Measurements from ENCODE around the gene LRIT3.

The LRIT3 gene

DNA sequence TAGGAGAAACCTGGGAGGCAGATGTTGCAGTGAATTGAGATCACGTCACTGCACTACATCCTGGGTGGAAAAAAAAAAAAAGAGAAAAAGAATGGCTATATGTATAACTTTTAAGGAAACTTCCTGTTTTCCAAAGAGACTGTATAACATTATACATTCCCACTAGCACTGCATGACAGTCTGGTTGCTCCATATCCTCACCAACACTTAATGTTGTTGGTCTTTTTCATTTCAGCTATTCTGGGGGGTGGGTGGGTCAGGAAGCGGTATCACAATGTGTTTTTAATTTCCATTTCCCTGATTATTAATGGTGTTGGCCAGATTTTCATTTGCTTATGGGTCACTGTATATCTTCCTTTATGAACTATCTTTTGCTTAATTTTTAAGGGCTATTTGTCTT lies 13.4 kb downstream of the LRIT3 start:
- no peak for TF ChIP-seq EP300 (IDR thresholded peaks at IDR 0.05; ENCODE audit: borderline replicate concordance)
- no peak for TF ChIP-seq ZBTB7A (IDR thresholded peaks at IDR 0.05; ENCODE audit: low read depth)
- TF ChIP-seq USF1 (IDR thresholded peaks at IDR 0.05): no peak
- TF ChIP-seq TCF12 (IDR thresholded peaks at IDR 0.05; ENCODE audit: low read depth): no peak
- no peak for TF ChIP-seq NFIC (IDR thresholded peaks at IDR 0.05)
- no peak for TF ChIP-seq YY1 (IDR thresholded peaks at IDR 0.05; ENCODE audit: low read depth)
- no peak for TF ChIP-seq CREB1 (IDR thresholded peaks at IDR 0.05; ENCODE audit: low read depth)
- TF ChIP-seq FOXM1 (IDR thresholded peaks at IDR 0.05; ENCODE audit: borderline replicate concordance, low read depth): no peak
- TF ChIP-seq TAF1 (IDR thresholded peaks at IDR 0.05; ENCODE audit: low read depth): no peak
- no peak for TF ChIP-seq EGR1 (IDR thresholded peaks at IDR 0.05)
- TF ChIP-seq TEAD4 (IDR thresholded peaks at IDR 0.05): no peak

- no peak for TF ChIP-seq TAF1 (IDR thresholded peaks at IDR 0.05; ENCODE audit: low read depth)
- TF ChIP-seq REST (IDR thresholded peaks at IDR 0.05; ENCODE audit: low read depth): no peak
- TF ChIP-seq EGR1 (IDR thresholded peaks at IDR 0.05): no peak
Observed at GRCh38 chr4:109861916-109862511, 14.1 kb downstream of the LRIT3 start.

GRCh38 chr4:109864134-109864533 lies 16.2 kb downstream of the LRIT3 start:
- TF ChIP-seq EGR1 (IDR thresholded peaks at IDR 0.05) (no peak), USF1 (IDR thresholded peaks at IDR 0.05) (no peak), FOXM1 (IDR thresholded peaks at IDR 0.05; ENCODE audit: borderline replicate concordance, low read depth) (no peak), CEBPB (IDR thresholded peaks at IDR 0.05) (no peak), CREB1 (IDR thresholded peaks at IDR 0.05; ENCODE audit: low read depth) (no peak), YY1 (IDR thresholded peaks at IDR 0.05; ENCODE audit: low read depth) (no peak), ZBTB7A (IDR thresholded peaks at IDR 0.05; ENCODE audit: low read depth) (no peak), REST (IDR thresholded peaks at IDR 0.05; ENCODE audit: low read depth) (no peak), RAD21 (IDR thresholded peaks at IDR 0.05; ENCODE audit: low read depth) (no peak), TCF12 (IDR thresholded peaks at IDR 0.05; ENCODE audit: low read depth) (no peak), NFIC (IDR thresholded peaks at IDR 0.05) (no peak), TEAD4 (IDR thresholded peaks at IDR 0.05) (no peak), TAF1 (IDR thresholded peaks at IDR 0.05; ENCODE audit: low read depth) (no peak), MAX (IDR thresholded peaks at IDR 0.05) (no peak), EP300 (IDR thresholded peaks at IDR 0.05; ENCODE audit: borderline replicate concordance) (no peak)

GRCh38 chr4:109870061-109870460 lies 22.2 kb downstream of the LRIT3 start:
- TF ChIP-seq REST (IDR thresholded peaks at IDR 0.05; ENCODE audit: low read depth) (no peak), TEAD4 (IDR thresholded peaks at IDR 0.05) (no peak)

DNA sequence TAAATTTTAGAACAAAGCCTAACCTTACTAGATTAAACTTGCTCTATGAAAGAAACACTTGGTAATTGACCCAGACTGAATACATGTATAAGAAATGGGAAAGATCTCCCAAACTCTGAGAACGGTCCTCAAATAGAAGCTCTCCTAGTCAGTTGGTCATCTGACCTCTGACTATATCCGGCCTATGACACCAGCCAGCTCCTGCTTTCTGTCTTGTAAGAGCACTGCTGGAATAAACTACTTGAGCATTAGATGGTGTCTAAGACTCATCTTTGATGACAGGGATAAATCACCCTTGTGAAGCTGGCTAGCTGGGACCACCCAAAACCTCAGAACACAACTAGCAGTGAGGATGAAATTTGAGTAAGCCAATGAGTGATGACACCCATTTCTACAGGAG lies 24.2 kb downstream of the LRIT3 start:
- TF ChIP-seq EP300 (IDR thresholded peaks at IDR 0.05; ENCODE audit: borderline replicate concordance): no peak
- TF ChIP-seq CREB1 (IDR thresholded peaks at IDR 0.05; ENCODE audit: low read depth): no peak
- TF ChIP-seq MAX (IDR thresholded peaks at IDR 0.05): no peak
- TF ChIP-seq EGR1 (IDR thresholded peaks at IDR 0.05): no peak
- TF ChIP-seq TAF1 (IDR thresholded peaks at IDR 0.05; ENCODE audit: low read depth): no peak
- TF ChIP-seq NFIC (IDR thresholded peaks at IDR 0.05): no peak
- no peak for TF ChIP-seq FOXM1 (IDR thresholded peaks at IDR 0.05; ENCODE audit: borderline replicate concordance, low read depth)
- TF ChIP-seq REST (IDR thresholded peaks at IDR 0.05; ENCODE audit: low read depth): no peak
- TF ChIP-seq YY1 (IDR thresholded peaks at IDR 0.05; ENCODE audit: low read depth): no peak
